ENCODE measurements around the gene TMEM171. TPM values are rescaled to one million over a fixed set of nuclear protein-coding genes. Genes with fewer than 3 reads are reported as not detected.

Gene TMEM171
- total RNA-seq, 1 experiment from 2014 or later = 20.8 TPM

DNA sequence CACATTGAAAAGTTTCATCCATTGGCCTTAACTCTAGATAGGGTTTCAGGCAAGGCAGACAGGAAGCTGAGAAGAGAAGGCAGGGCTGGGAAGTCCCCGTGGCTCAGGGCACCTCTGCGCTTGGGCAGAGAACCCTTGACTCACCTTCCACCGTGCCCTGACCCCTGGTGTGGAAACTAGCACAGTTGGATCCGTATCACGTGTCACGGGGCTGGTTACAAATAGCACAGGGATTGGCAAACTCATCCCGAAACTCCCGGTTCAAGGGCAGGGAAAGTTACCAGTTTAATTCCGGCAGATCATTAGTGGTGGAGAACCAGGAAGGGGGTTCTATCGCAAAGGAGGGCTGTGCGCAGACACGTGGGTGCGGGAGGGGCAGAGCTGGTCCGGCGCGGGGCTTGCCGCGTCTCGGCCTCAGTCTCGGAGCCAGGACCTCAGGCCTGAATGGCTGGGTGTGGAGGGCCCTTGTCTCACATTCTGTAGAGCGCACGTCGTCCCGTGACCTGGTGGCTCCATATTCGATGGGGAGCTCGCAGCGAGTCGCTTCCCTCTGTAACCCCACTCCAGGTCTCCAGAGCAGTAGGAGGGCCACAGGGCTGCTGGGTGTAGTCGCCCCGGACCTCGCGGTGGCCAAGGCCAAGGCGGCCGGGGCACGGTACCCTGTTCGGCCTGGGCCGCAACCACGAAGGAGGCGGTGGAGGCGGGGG lies 771 bp upstream of the TMEM171 start:
- BruUV-seq (replicated peaks) = no TSS peak
- CTCF ChIA-PET = interaction anchor here (0.6 to 2.0 kb wide), 5 partner anchors 23 to 97 kb away, joined by 3 to 9 read pairs (median 6); no protein-coding TSS in a partner anchor
- Mint-ChIP-seq H3K4me3 (ENCODE audit: low read depth, unreplicated experiment) (peak overlapping the region; percentile 81), H3K27me3 (ENCODE audit: unreplicated experiment) (no peaks in the 10 kb centered on the region), H3K27ac (ENCODE audit: unreplicated experiment) (peak overlapping the region; percentile 92), H3K36me3 (ENCODE audit: insufficient read depth, unreplicated experiment) (peaks cover 44% of the 10 kb centered on the region), H3K9me3 (ENCODE audit: low read depth, unreplicated experiment) (peaks cover 5% of the 10 kb centered on the region), H3K4me1 (ENCODE audit: low read depth, unreplicated experiment) (peaks cover 77% of the 10 kb centered on the region)
- DNase-seq = peak; percentile 79
- intact Hi-C loops (cut with micrococcal nuclease; ENCODE audit: unreplicated experiment) = loop anchor here (5.0 to 10.0 kb wide), 2 partner anchors 37 to 175 kb away; no protein-coding TSS in a partner anchor
- TF ChIP-seq, protein P1, sequence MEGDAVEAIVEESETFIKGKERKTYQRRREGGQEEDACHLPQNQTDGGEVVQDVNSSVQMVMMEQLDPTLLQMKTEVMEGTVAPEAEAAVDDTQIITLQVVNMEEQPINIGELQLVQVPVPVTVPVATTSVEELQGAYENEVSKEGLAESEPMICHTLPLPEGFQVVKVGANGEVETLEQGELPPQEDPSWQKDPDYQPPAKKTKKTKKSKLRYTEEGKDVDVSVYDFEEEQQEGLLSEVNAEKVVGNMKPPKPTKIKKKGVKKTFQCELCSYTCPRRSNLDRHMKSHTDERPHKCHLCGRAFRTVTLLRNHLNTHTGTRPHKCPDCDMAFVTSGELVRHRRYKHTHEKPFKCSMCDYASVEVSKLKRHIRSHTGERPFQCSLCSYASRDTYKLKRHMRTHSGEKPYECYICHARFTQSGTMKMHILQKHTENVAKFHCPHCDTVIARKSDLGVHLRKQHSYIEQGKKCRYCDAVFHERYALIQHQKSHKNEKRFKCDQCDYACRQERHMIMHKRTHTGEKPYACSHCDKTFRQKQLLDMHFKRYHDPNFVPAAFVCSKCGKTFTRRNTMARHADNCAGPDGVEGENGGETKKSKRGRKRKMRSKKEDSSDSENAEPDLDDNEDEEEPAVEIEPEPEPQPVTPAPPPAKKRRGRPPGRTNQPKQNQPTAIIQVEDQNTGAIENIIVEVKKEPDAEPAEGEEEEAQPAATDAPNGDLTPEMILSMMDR (IDR thresholded peaks at IDR 0.05; ENCODE audit: unreplicated experiment) = no peak

DNA sequence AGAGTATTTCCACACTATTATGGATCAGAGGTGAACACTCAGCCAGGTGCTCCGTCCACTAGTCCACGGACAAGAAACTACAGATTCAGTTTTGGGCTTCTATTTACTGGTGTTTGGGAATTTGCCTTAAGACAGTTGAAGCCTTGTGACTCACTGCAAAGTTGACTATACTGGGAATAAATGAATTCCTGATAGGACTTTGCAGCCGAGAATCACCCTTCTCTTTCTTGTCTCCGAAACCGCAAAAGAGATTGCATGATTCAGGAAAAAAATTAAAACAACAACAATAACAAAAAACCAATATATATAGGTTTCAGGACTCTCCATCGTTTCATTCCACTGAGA lies 716 bp downstream of the TMEM171 start:
- TF ChIP-seq, protein P1 (IDR thresholded peaks at IDR 0.05; ENCODE audit: unreplicated experiment) = no peak
- Mint-ChIP-seq H3K4me3 (ENCODE audit: low read depth, unreplicated experiment) (peak overlapping the region; percentile 81), H3K4me1 (ENCODE audit: low read depth, unreplicated experiment) (peaks cover 62% of the 10 kb centered on the region), H3K9me3 (ENCODE audit: low read depth, unreplicated experiment) (peaks cover 5% of the 10 kb centered on the region), H3K36me3 (ENCODE audit: insufficient read depth, unreplicated experiment) (peaks cover 48% of the 10 kb centered on the region), H3K27me3 (ENCODE audit: unreplicated experiment) (no peaks in the 10 kb centered on the region), H3K27ac (ENCODE audit: unreplicated experiment) (peak overlapping the region; percentile 17)
- DNase-seq = no peak
- intact Hi-C loops (cut with micrococcal nuclease; ENCODE audit: unreplicated experiment) = no loop called here
- CTCF ChIA-PET = interaction anchor here (1.2 kb wide), 1 partner anchor 81 kb away, joined by 9 read pairs; no protein-coding TSS in a partner anchor
- no TSS peak for BruUV-seq (replicated peaks)

DNA sequence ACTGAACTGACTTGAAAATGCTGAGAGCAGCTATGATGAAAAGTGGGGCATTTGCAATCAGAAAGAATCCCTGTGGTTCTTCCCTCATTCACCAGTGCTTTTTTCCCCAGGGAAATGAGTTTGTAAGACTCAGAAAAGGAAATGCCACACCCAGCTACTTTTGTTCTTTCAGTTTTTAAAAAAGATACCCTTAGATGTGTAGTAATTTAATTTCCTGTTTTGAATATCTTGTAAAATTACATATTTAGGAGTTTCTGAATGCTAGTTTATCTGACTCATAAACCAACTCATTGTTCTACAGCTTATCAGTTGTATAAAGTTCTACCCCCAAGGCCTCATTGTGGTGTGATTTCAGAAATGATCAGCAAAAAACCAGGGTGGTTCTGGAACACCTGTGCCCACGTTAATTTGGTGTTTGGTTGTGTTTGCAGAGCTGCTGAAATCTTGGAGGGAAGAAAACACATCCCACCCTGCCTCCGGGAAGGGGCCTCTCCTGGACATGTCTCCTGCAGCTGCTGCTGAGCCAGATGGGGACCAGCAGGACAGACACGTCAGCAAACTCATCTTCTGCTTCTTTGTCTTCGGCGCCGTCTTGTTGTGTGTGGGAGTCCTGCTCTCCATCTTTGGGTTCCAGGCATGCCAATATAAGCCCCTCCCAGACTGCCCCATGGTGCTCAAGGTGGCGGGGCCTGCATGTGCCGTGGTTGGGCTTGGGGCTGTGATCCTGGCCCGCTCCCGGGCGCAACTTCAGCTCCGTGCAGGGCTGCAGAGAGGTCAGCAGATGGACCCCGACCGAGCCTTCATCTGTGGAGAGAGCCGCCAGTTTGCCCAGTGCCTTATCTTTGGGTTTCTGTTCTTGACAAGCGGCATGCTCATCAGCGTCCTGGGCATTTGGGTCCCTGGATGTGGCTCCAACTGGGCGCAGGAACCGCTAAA lies 2.8 kb downstream of the TMEM171 start:
- H3K27me3 Mint-ChIP-seq (ENCODE audit: unreplicated experiment) = no peaks in the 10 kb centered on the region
- H3K4me1 Mint-ChIP-seq (ENCODE audit: low read depth, unreplicated experiment) = peaks cover 42% of the 10 kb centered on the region
- DNase-seq = no peak
- H3K9me3 Mint-ChIP-seq (ENCODE audit: low read depth, unreplicated experiment) = no peaks in the 10 kb centered on the region
- no TSS peak for BruUV-seq (replicated peaks)
- TF ChIP-seq, protein P1 (IDR thresholded peaks at IDR 0.05; ENCODE audit: unreplicated experiment) = no peak
- H3K36me3 Mint-ChIP-seq (ENCODE audit: insufficient read depth, unreplicated experiment) = peaks cover 55% of the 10 kb centered on the region
- CTCF ChIA-PET = no interaction called here
- intact Hi-C loops (cut with micrococcal nuclease; ENCODE audit: unreplicated experiment) = no loop called here
- no peak overlapping the region for H3K27ac Mint-ChIP-seq (ENCODE audit: unreplicated experiment)
- peak overlapping the region; percentile 2 for H3K4me3 Mint-ChIP-seq (ENCODE audit: low read depth, unreplicated experiment)

- CTCF ChIA-PET = no interaction called here
- intact Hi-C loops (cut with micrococcal nuclease; ENCODE audit: unreplicated experiment) = no loop called here
- DNase-seq = no peak
- no peaks in the 10 kb centered on the region for H3K9me3 Mint-ChIP-seq (ENCODE audit: low read depth, unreplicated experiment)
- no TSS peak for BruUV-seq (replicated peaks)
- no peaks in the 10 kb centered on the region for H3K27me3 Mint-ChIP-seq (ENCODE audit: unreplicated experiment)
- peaks cover 25% of the 10 kb centered on the region for H3K4me1 Mint-ChIP-seq (ENCODE audit: low read depth, unreplicated experiment)
- H3K36me3 Mint-ChIP-seq (ENCODE audit: insufficient read depth, unreplicated experiment) = peaks cover 46% of the 10 kb centered on the region
- no peak overlapping the region for H3K27ac Mint-ChIP-seq (ENCODE audit: unreplicated experiment)
- TF ChIP-seq, protein P1 (IDR thresholded peaks at IDR 0.05; ENCODE audit: unreplicated experiment) = no peak
- no peak overlapping the region for H3K4me3 Mint-ChIP-seq (ENCODE audit: low read depth, unreplicated experiment)
These were observed 4.9 kb downstream of the TMEM171 start for GRCh38 chr5:73125289-73125688.
